IPS DF 6.9 (cell line): ENCODE measurements around the gene ANAPC2.

Source experiments
- DNase-seq: peaks from one replicate; pipeline ENCODE4 v3.0.0-alpha.2; 2013; ENCODE audit warnings: low read depth, low spot score
- H3K27ac ChIP-seq: one replicate; pipeline ENCODE4 v1.5.1; 2013; ENCODE audit warnings: low read length, control low read depth
- H3K27me3 ChIP-seq: 2 replicates; pipeline ENCODE4 v1.6.1; 2013; ENCODE audit warnings: mild to moderate bottlenecking, low read length; ENCODE audit not compliant: control insufficient read depth, insufficient read depth
- H3K36me3 ChIP-seq: 2 replicates; pipeline ENCODE4 v1.6.1; 2013; ENCODE audit warnings: low read length; ENCODE audit not compliant: control insufficient read depth, insufficient read depth
- H3K4me1 ChIP-seq: 2 replicates; pipeline ENCODE4 v1.6.1; 2013; ENCODE audit warnings: low read length; ENCODE audit not compliant: control insufficient read depth, insufficient read depth
- H3K4me3 ChIP-seq: 2 replicates; pipeline ENCODE4 v1.5.1; 2013; ENCODE audit warnings: mild to moderate bottlenecking, low read length
- H3K9me3 ChIP-seq: 2 replicates; pipeline ENCODE4 v1.6.1; 2013; ENCODE audit warnings: low read length, inconsistent platforms; ENCODE audit not compliant: control insufficient read depth, insufficient read depth
- WGBS: extraction: QIAGEN DNeasy Blood & Tissue Kit; methylation state at CpG from one replicate; pipeline ENCODE4 v1.1.7; 2013; ENCODE audit warnings: mixed read lengths, missing lambda C conversion rate; ENCODE audit not compliant: insufficient read length, insufficient coverage; 5-methylcytosine and 5-hydroxymethylcytosine counted together

ANAPC2 gene

DNA sequence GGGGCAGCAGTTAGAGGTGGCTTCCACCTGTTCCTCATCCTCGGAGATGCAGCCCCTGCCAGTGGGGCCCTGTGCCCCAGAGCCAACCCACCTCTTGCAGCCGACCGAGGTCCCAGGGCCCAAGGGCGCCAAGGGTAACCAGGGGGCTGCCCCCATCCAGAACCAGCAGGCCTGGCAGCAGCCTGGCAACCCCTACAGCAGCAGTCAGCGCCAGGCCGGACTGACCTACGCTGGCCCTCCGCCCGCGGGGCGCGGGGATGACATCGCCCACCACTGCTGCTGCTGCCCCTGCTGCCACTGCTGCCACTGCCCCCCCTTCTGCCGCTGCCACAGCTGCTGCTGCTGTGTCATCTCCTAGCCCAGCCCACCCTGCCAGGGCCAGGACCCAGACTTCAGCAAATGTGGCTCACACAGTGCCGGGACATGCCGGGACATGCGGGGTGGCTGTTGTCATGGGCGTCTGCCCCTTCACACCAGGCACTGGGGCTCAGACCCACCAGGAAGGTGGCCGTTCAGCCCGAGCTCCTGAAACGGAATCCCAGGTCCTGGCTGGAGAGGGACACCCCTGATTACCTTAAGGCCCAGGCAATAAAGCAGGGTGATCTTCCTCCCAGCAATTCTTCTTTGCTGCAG lies 37.5 kb upstream of the ANAPC2 start:
- DNase-seq: no peak
- Histone ChIP-seq H3K27me3 (no peaks in the 10 kb centered on the region; the same call in 1 of the 2 replicates), H3K9me3 (no peaks in the 10 kb centered on the region), H3K27ac (no peak overlapping the region), H3K36me3 (no peaks in the 10 kb centered on the region), H3K4me3 (no peak overlapping the region), H3K4me1 (peaks cover 6% of the 10 kb centered on the region)
- WGBS: no CpG with 5 or more reads among the region's 21 CpGs

DNA sequence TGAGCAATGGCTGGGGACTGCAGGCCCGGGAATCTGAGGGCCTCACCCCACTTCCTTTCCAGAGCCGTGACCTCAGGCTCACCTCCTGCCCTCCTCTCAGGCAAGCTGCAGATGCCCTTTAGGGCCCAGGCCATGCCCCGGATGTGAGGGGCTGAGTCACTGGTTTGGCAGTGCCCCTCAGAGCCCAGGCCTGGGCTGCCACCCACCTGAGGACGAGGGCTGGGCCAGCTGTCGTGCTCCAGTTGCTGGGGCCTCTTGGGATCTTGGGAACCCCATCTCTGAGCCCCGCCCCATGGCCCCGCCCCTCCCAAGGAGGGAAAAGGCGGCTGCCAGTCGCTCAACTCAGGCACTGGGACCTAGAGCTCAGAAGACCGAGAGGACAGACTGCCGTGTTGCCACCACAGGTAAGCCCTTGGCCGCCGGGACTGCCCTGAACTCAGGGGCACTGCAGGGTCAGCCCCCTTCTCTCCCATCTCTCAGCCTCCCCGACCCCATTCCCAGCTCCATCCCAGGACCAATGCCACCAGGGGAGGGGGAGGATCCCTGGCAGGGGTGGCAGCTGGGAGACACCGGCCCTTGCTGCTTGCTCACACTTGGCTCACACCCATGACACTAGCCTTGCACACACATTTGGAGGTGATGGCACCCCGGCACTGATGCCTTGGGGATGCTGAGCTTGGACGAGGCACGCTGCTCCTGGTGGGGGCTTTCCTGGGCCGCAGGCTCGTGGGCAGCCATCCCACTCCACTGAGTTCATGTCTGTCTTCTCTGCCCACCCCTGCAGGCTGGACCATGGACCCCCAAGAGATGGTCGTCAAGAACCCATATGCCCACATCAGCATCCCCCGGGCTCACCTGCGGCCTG lies 36.7 kb upstream of the ANAPC2 start, which contains the start of gene CYSRT1:
CYSRT1 (plus strand) TSS at position 345 of the 865 bp plus-strand sequence; CDS start at position 793, 448 bp downstream.
- no peak for DNase-seq
- no CpG with 5 or more reads among the region's 23 CpGs for WGBS
- H3K9me3 ChIP-seq: no peaks in the 10 kb centered on the region
- peaks cover 6% of the 10 kb centered on the region for H3K4me1 ChIP-seq
- H3K27ac ChIP-seq: no peak within 1 kb of the TSS
- no peaks in the 10 kb centered on the region for H3K36me3 ChIP-seq
- H3K4me3 ChIP-seq: peak within 1 kb of the TSS; percentile 71; the same call in 1 of the 2 replicates
- H3K27me3 ChIP-seq: no peaks in the 10 kb centered on the region; the same call in 1 of the 2 replicates

DNA sequence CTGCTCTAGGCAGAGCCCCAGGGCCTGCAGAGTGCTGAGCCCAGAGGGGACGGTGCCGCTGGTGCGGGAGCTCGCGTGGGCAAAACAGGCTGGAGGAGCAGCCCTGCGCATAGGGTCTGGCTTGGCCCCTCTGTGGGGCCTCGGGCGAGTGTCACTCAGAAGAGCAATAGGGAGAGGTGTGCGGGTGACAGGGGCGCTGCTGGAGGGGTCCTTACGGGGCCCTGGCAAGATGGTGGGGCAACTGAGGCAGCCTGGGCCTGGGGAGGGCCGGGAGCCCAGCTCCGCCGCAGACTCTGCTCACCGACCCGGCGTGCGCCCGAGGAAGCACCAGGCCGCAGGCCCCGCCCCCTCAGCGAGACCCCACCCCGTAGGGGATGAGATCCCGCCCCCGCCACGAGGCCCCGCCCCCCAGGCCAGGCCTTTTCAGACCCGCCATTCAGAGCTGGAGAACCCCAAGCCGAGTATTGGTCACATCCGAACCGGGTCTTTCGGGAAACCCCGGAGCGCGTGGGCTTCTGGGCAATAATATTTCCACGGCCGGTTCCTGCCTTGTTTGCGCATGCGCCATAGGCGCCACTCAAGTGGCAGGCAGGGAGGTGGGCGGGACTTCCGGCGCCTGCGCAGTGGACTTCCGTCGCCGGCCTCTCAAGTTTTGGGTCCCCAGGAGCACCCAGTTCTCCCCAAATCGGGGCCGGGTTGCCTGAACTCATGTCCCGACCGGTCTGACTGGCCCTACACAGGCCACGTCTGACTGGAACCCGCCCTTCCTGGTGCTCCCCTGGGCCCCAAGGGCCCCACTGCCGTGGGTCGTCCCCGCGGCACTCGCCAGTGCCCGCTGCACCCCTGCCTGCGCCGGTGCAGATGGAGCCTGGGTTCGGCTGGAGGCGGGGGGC lies 35.0 kb upstream of the ANAPC2 start:
- no CpG with 5 or more reads among the region's 63 CpGs for WGBS
- no peaks in the 10 kb centered on the region for H3K36me3 ChIP-seq
- H3K9me3 ChIP-seq: no peaks in the 10 kb centered on the region
- no peak overlapping the region for H3K27ac ChIP-seq
- peaks cover 7% of the 10 kb centered on the region for H3K4me1 ChIP-seq
- peak overlapping the region; percentile 71 for H3K4me3 ChIP-seq
- DNase-seq: peak; percentile 90
- no peaks in the 10 kb centered on the region; the same call in 1 of the 2 replicates for H3K27me3 ChIP-seq

GRCh38 chr9:137222190-137223077 lies 34.1 kb upstream of the ANAPC2 start, which contains the start of gene RNF208:
Gene RNF208 (minus strand): TSS chr9:137222240. CDS start chr9:137221212, 1,028 bp downstream.
- Histone ChIP-seq H3K4me3 (peak within 1 kb of the TSS; percentile 49; the same call in 1 of the 2 replicates), H3K4me1 (peaks cover 6% of the 10 kb centered on the region), H3K36me3 (no peaks in the 10 kb centered on the region), H3K27me3 (no peaks in the 10 kb centered on the region; the same call in 1 of the 2 replicates), H3K9me3 (no peaks in the 10 kb centered on the region), H3K27ac (no peak within 1 kb of the TSS)
- DNase-seq: no peak
- WGBS: no CpG with 5 or more reads among the region's 88 CpGs

- no peaks in the 10 kb centered on the region for H3K9me3 ChIP-seq
- peaks cover 7% of the 10 kb centered on the region for H3K4me1 ChIP-seq
- H3K27me3 ChIP-seq: no peaks in the 10 kb centered on the region; the same call in 1 of the 2 replicates
- WGBS: no CpG with 5 or more reads among the region's 61 CpGs
- no peak for DNase-seq
- no peak overlapping the region for H3K27ac ChIP-seq
- H3K4me3 ChIP-seq: peak overlapping the region; percentile 49; the same call in 1 of the 2 replicates
- no peaks in the 10 kb centered on the region for H3K36me3 ChIP-seq
These were observed 33.2 kb upstream of the ANAPC2 start for GRCh38 chr9:137221506-137222111.

DNA sequence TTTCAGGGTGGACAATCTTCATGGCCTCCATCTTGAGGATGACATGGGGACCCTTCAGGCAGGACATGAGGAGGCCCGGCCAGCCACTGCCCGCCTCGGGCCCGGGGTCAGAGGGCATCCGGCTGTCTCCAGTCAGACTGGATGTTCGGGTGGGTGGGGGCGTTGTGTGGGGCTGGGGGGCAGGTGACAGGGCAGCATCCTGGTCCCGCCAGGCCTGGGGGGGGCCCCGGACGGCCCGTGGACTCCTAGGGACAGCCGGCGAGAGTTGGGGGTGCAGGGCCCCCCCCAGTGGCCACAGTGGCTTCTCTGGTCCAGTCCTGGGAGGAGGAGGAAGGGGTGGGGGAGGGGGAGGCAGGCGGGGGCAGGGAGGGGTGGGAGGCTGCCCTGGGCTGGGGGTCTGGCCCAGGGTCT lies 32.7 kb upstream of the ANAPC2 start:
- no CpG with 5 or more reads among the region's 14 CpGs for WGBS
- H3K36me3 ChIP-seq: peaks cover 3% of the 10 kb centered on the region; the same call in 1 of the 2 replicates
- no peaks in the 10 kb centered on the region for H3K9me3 ChIP-seq
- no peaks in the 10 kb centered on the region; the same call in 1 of the 2 replicates for H3K27me3 ChIP-seq
- H3K27ac ChIP-seq: no peak overlapping the region
- H3K4me1 ChIP-seq: peaks cover 7% of the 10 kb centered on the region
- DNase-seq: no peak
- H3K4me3 ChIP-seq: peak overlapping the region; percentile 49; the same call in 1 of the 2 replicates

DNA sequence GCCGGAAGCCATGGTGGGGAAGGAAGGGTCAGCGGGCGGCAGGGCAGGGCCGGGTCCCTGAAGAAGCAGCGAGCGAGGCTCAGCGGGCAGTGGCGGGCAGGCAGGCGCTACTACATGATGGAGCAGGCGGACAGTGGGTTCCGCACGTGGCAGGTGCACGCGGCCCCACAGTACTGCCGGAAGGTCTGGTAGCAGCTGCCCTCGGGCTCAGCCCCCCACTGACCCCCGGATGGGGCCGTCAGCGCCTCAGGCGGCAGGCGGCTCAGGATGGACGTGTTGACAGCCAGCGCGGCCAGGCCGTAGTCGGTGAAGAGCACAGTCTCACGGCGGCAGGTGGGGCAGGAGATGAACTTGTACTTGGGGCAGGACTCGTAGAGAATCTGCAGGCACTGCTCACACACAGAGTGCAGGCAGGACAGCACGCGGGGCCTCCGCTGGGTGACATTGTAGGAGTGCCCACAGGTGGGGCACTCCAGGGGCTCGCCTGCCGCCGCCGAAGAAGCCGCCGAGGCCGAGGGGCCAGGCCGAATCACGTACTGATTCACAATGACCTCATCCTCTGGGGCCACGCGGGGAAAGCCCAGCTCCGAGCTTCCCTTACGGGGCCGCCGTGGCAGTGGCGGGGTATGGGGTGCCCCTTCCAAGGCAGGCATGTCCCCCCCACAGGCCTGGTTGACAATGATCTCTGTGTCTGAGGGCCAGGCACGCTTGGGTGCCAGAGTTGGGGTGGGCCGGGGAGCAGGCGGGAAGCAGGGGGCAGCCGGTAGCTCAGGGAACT lies 32.1 kb upstream of the ANAPC2 start:
- H3K27me3 ChIP-seq: no peaks in the 10 kb centered on the region; the same call in 1 of the 2 replicates
- no peak overlapping the region for H3K4me3 ChIP-seq
- H3K4me1 ChIP-seq: peaks cover 7% of the 10 kb centered on the region
- no peak for DNase-seq
- peaks cover 7% of the 10 kb centered on the region; the same call in 1 of the 2 replicates for H3K36me3 ChIP-seq
- no peak overlapping the region for H3K27ac ChIP-seq
- no CpG with 5 or more reads among the region's 52 CpGs for WGBS
- H3K9me3 ChIP-seq: no peaks in the 10 kb centered on the region

DNA sequence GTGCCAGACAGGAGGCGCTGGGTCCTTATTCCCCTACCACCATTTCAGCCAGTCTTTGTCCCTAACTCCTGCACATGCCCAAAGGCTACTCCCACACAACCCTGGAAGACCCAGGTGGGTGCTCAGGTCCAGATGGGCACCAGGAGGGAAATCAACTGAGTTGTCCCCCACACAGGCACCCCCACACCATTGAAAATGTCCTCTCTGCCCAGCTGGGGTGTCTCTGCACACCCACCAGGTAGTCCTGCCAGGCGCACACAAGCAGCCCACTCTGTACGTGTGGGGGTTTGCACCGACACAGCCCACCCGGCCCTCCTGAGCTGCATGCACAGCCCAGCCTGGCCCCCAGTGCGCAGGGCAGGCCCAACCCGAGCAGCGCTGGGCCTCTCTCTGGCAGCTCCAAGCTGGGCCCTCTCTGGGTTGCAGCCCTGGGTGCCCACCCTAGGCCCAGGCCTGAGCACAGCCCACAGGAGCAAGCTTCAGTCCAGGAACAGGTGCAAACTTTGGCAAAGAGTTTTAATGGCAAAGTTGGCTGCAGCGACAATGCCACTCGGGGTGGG lies 31.5 kb upstream of the ANAPC2 start:
- Histone ChIP-seq H3K4me3 (no peak overlapping the region), H3K4me1 (peaks cover 7% of the 10 kb centered on the region), H3K27ac (no peak overlapping the region), H3K27me3 (no peaks in the 10 kb centered on the region; the same call in 1 of the 2 replicates), H3K36me3 (peaks cover 7% of the 10 kb centered on the region), H3K9me3 (no peaks in the 10 kb centered on the region)
- WGBS: no CpG with 5 or more reads among the region's 10 CpGs
- no peak for DNase-seq
